Osteocyte (in vitro differentiated cells): ENCODE data around the gene CACNG7. TPM values are rescaled to one million over a fixed set of nuclear protein-coding genes. Genes with fewer than 3 reads are reported as not detected.

Experiments used
- DNase-seq: peaks from one replicate; pipeline ENCODE4 v3.0.0; 2021; ENCODE audit warnings: mixed read lengths; ENCODE audit not compliant: unreplicated experiment; ENCODE audit errors: extremely low spot score
- H3K27ac Mint-ChIP-seq: one replicate; pipeline ENCODE4 v1.8.0; 2021; ENCODE audit warnings: mild to moderate bottlenecking, mixed read lengths; ENCODE audit not compliant: unreplicated experiment
- H3K27me3 Mint-ChIP-seq: one replicate; pipeline ENCODE4 v1.8.0; 2021; ENCODE audit warnings: mixed read lengths; ENCODE audit not compliant: unreplicated experiment
- H3K36me3 Mint-ChIP-seq: one replicate; pipeline ENCODE4 v1.8.0; 2021; ENCODE audit warnings: mixed read lengths; ENCODE audit not compliant: unreplicated experiment
- H3K4me1 Mint-ChIP-seq: one replicate; pipeline ENCODE4 v1.8.0; 2021; ENCODE audit warnings: mixed read lengths; ENCODE audit not compliant: unreplicated experiment
- H3K4me3 Mint-ChIP-seq: one replicate; pipeline ENCODE4 v1.8.0; 2021; ENCODE audit warnings: mild to moderate bottlenecking, moderate library complexity, mixed read lengths; ENCODE audit not compliant: unreplicated experiment
- H3K9me3 Mint-ChIP-seq: one replicate; pipeline ENCODE4 v1.8.0; 2021; ENCODE audit warnings: mixed read lengths; ENCODE audit not compliant: unreplicated experiment
- total RNA-seq: library from RNA; stranded (reverse); gene quantifications from 2 replicates; pipeline ENCODE4 v1.2.1, GENCODE V29; 2021
- TF ChIP-seq, protein P1 (sequence below): fragments of 200-600 bp; sonication (generic); IDR thresholded peaks from 2 replicates; pipeline ENCODE4 v1.5.0; 2021; ENCODE audit warnings: antibody characterized with exemption, mild to moderate bottlenecking, moderate library complexity

Gene CACNG7
- total RNA-seq, 1 donor from 2014 or later, result not detected

DNA sequence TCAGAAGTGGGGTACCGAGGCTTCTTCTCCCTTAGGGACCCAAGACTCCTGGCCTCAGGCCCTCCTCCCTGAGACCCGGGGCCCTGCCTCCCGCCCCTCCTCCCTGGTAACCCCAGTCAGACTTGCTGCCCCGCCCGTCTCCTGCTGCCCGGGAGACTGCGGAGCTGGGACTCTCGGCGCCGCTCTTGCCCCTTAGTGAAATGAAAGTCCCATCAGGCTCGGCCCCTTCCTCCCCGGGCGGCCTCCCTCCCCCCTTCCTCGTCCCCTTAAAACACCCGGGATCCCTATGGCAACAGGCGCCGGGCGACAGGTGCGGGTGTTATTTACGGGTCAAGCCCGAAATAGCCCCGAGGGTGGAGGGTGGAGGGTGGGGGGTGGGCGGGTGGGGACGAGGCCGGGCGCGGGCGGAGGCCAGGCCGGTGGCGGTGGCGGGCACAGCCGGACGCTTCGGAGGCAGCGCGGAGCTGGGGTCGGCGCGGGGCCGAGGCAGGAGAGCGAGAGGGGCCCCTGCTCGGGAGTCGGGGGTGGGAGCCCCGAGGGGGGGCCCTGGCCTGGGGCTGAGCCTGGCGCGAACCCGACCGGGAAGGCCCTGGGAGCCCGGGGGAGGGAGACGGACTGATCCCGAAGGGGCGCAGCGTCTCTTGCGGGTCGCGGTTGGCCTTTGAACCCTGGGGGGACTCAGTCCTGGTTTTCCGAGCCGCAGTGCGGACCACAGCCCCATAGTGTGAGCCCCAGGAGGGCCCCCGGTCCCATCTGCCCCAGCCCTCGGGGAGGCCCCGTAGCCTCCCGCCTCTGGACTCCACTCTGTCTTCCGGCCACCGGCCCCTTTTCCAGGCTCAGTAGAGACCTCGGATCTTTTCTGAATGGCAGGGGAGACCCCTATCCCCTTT is 82.4 kb downstream of the CACNG7 start, which contains the start of gene CACNG6:
TSS of gene CACNG6 (plus strand) at position 414 of the 890 bp plus-strand sequence. CDS start 1,241 bp downstream, outside the sequence.
- Mint-ChIP-seq H3K4me3 (peak within 1 kb of the TSS; percentile 56), H3K9me3 (no peaks in the 10 kb centered on the region), H3K27me3 (no peaks in the 10 kb centered on the region), H3K27ac (no peak within 1 kb of the TSS), H3K4me1 (peaks cover 9% of the 10 kb centered on the region), H3K36me3 (no peaks in the 10 kb centered on the region)
- no peak for DNase-seq
- TF ChIP-seq, protein P1, sequence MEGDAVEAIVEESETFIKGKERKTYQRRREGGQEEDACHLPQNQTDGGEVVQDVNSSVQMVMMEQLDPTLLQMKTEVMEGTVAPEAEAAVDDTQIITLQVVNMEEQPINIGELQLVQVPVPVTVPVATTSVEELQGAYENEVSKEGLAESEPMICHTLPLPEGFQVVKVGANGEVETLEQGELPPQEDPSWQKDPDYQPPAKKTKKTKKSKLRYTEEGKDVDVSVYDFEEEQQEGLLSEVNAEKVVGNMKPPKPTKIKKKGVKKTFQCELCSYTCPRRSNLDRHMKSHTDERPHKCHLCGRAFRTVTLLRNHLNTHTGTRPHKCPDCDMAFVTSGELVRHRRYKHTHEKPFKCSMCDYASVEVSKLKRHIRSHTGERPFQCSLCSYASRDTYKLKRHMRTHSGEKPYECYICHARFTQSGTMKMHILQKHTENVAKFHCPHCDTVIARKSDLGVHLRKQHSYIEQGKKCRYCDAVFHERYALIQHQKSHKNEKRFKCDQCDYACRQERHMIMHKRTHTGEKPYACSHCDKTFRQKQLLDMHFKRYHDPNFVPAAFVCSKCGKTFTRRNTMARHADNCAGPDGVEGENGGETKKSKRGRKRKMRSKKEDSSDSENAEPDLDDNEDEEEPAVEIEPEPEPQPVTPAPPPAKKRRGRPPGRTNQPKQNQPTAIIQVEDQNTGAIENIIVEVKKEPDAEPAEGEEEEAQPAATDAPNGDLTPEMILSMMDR, result no peak

DNA sequence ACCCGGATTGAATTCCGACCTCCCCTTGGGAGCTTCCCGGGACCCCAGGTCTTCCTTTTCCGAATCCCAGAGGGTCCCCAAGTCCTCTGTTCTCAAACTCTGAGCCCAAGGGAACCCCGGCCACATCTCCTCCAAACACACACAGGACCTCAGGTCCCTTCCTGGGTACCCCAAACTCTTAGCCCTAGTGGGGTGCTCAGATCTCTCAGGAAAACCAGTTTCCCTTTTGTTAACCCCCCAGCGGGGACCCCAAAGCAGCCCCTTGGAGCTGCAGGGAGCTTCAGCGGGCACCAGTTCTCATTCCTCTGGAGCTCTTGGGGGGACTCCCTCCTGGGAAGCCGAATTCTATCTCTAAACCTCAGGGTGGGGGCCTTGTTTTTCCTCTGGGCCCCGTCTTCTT is 83.1 kb downstream of the CACNG7 start:
- Mint-ChIP-seq H3K4me3 (peak overlapping the region; percentile 56), H3K36me3 (no peaks in the 10 kb centered on the region)

DNA sequence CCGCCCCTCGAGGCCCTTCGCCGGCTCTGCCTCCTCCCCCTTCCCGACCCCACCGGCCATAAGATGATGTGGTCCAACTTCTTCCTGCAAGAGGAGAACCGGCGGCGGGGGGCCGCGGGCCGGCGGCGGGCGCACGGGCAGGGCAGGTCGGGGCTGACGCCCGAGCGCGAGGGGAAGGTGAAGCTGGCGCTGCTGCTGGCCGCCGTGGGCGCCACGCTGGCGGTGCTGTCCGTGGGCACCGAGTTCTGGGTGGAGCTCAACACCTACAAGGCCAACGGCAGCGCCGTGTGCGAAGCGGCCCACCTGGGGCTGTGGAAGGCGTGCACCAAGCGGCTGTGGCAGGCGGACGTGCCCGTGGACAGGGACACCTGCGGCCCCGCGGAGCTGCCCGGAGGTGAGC is 83.7 kb downstream of the CACNG7 start:
- no peak overlapping the region for H3K4me3 Mint-ChIP-seq
- peaks cover 9% of the 10 kb centered on the region for H3K4me1 Mint-ChIP-seq
- H3K27ac Mint-ChIP-seq, result no peak overlapping the region
- H3K36me3 Mint-ChIP-seq, result no peaks in the 10 kb centered on the region
- no peaks in the 10 kb centered on the region for H3K9me3 Mint-ChIP-seq
- no peaks in the 10 kb centered on the region for H3K27me3 Mint-ChIP-seq
- TF ChIP-seq, protein P1, result no peak
- no peak for DNase-seq

More for the DNA sequence above, 83.1 kb downstream of the CACNG7 start:
- TF ChIP-seq, protein P1, result no peak
- Mint-ChIP-seq H3K27me3 (no peaks in the 10 kb centered on the region), H3K9me3 (no peaks in the 10 kb centered on the region), H3K27ac (no peak overlapping the region), H3K4me1 (peaks cover 9% of the 10 kb centered on the region)
- DNase-seq, result no peak

DNA sequence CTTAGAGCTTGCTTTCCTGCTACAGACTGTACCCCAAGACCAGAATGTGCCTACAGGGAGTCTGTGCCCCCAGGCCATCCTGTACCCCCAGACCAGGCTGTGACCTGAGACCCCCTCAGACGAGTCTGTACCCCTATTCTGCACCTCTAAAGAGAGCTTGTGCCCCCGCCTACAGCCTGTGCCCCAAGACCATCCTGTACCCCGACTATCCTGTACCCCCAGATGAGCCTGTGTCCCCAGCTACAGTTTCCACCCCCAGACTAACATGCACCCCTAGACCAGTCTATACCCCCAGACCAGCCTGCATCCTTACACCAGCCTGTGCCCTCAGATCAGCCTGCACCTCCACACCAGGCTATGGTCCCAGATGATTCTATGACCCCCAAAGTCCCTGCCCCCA is 84.4 kb downstream of the CACNG7 start:
- Mint-ChIP-seq H3K27ac (no peak overlapping the region), H3K9me3 (no peaks in the 10 kb centered on the region), H3K4me1 (peaks cover 9% of the 10 kb centered on the region), H3K36me3 (no peaks in the 10 kb centered on the region), H3K4me3 (no peak overlapping the region), H3K27me3 (no peaks in the 10 kb centered on the region)
- TF ChIP-seq, protein P1, result no peak
- no peak for DNase-seq

Other genes with a start within 250 kb of the CACNG7 start
- not detected in 2 replicates for gene NLRP12, start 85.0 kb upstream of the CACNG7 start, total RNA-seq
- 136 and 165 TPM in 2 replicates for gene MYADM, start 41.4 kb upstream of the CACNG7 start, total RNA-seq
- 0.21 and 0.30 TPM in 2 replicates for gene PRKCG, start 27.1 kb upstream of the CACNG7 start, total RNA-seq
- not detected in 2 replicates for gene CACNG8, start 53.7 kb downstream of the CACNG7 start, total RNA-seq
- not detected in 2 replicates for gene CACNG6, start 82.4 kb downstream of the CACNG7 start, total RNA-seq
- not detected in 2 replicates for gene VSTM1, start 154.6 kb downstream of the CACNG7 start, total RNA-seq
- gene TARM1, start 172.1 kb downstream of the CACNG7 start, total RNA-seq, result not detected in 2 replicates
- gene OSCAR, start 191.5 kb downstream of the CACNG7 start, total RNA-seq, result 0.32 and 0.47 TPM in 2 replicates
- 114 and 132 TPM in 2 replicates for gene NDUFA3, start 193.6 kb downstream of the CACNG7 start, total RNA-seq
- gene TFPT, start 206.4 kb downstream of the CACNG7 start, total RNA-seq, result 28.1 and 29.4 TPM in 2 replicates
- 68.4 and 68.9 TPM in 2 replicates for gene PRPF31, start 206.5 kb downstream of the CACNG7 start, total RNA-seq
- gene CNOT3, start 228.5 kb downstream of the CACNG7 start, total RNA-seq, result 47.1 and 50.5 TPM in 2 replicates